Thoracic aorta (tissue), 2 donors: ENCODE results near the gene KRTAP10-2. TPM values are rescaled to one million over a fixed set of nuclear protein-coding genes. Genes with fewer than 3 reads are reported as not detected.

ENCODE experiments used
- ATAC-seq: fragments of 150-250 bp; one replicate; pipeline ENCODE4 v1.8.0; 2017; ENCODE audit warnings: low read depth; ENCODE audit not compliant: insufficient number of reproducible peaks, low FRiP score
- DNase-seq: peaks from one replicate; pipeline ENCODE4 v3.0.0-alpha.2; 2020; ENCODE audit warnings: low spot score
- H3K27ac ChIP-seq, 2 donors: fragments of 200-600 bp; sonication (generic); 1 replicate in 1 of 2; 2 replicates in 1 of 2; pipeline ENCODE4 v1.5.1; 2016; ENCODE audit warnings: mild to moderate bottlenecking in 2 of 2, moderate library complexity in 2 of 2
- H3K27me3 ChIP-seq: fragments of 200-600 bp; sonication (generic); replicated peaks from 2 replicates; pipeline ENCODE4 v1.6.0; 2016; ENCODE audit warnings: mild to moderate bottlenecking; ENCODE audit not compliant: insufficient read depth
- H3K36me3 ChIP-seq: fragments of 200-600 bp; sonication (generic); one replicate; pipeline ENCODE4 v1.5.1; 2016
- H3K4me1 ChIP-seq, 2 donors: fragments of 200-600 bp; sonication (generic); 1 replicate in 1 of 2; 2 replicates in 1 of 2; pipeline versions ENCODE4 v1.5.1 to v1.6.0; 2016; ENCODE audit warnings: low read depth in 2 of 2, mild to moderate bottlenecking in 1 of 2; ENCODE audit not compliant: control insufficient read depth in 1 of 2
- H3K4me3 ChIP-seq: fragments of 200-600 bp; sonication (generic); 2 replicates; pipeline ENCODE4 v1.5.1; 2016; ENCODE audit warnings: mild to moderate bottlenecking
- H3K9me3 ChIP-seq: fragments of 200-600 bp; sonication (generic); 2 replicates; pipeline ENCODE4 v1.5.1; 2016
- total RNA-seq, 2 donors: library from RNA; depleted of rRNA; stranded (reverse); fragments of >200 nt; gene quantifications; one replicate each; pipeline versions ENCODE4 v1.1.0 to v1.2.3, GENCODE V29; 2016
- TF ChIP-seq, protein P1 (sequence below): fragments of 200-600 bp; sonication (generic); IDR thresholded peaks from one replicate; pipeline ENCODE4 v1.5.1; 2019; ENCODE audit warnings: antibody characterized with exemption

The KRTAP10-2 gene
- total RNA-seq, 2 donors from 2014 or later = not detected

- ATAC-seq (no peak), DNase-seq (no peak)
- TF ChIP-seq, protein P1, sequence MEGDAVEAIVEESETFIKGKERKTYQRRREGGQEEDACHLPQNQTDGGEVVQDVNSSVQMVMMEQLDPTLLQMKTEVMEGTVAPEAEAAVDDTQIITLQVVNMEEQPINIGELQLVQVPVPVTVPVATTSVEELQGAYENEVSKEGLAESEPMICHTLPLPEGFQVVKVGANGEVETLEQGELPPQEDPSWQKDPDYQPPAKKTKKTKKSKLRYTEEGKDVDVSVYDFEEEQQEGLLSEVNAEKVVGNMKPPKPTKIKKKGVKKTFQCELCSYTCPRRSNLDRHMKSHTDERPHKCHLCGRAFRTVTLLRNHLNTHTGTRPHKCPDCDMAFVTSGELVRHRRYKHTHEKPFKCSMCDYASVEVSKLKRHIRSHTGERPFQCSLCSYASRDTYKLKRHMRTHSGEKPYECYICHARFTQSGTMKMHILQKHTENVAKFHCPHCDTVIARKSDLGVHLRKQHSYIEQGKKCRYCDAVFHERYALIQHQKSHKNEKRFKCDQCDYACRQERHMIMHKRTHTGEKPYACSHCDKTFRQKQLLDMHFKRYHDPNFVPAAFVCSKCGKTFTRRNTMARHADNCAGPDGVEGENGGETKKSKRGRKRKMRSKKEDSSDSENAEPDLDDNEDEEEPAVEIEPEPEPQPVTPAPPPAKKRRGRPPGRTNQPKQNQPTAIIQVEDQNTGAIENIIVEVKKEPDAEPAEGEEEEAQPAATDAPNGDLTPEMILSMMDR = no peak
- Histone ChIP-seq H3K9me3 (no peaks in the 10 kb centered on the region), H3K27ac (no peak overlapping the region), H3K27me3 (no peaks in the 10 kb centered on the region), H3K36me3 (no peaks in the 10 kb centered on the region), H3K4me3 (no peak overlapping the region), H3K4me1 (no peaks in the 10 kb centered on the region)
These were observed 23.2 kb downstream of the KRTAP10-2 start for GRCh38 chr21:44527983-44528633.

DNA sequence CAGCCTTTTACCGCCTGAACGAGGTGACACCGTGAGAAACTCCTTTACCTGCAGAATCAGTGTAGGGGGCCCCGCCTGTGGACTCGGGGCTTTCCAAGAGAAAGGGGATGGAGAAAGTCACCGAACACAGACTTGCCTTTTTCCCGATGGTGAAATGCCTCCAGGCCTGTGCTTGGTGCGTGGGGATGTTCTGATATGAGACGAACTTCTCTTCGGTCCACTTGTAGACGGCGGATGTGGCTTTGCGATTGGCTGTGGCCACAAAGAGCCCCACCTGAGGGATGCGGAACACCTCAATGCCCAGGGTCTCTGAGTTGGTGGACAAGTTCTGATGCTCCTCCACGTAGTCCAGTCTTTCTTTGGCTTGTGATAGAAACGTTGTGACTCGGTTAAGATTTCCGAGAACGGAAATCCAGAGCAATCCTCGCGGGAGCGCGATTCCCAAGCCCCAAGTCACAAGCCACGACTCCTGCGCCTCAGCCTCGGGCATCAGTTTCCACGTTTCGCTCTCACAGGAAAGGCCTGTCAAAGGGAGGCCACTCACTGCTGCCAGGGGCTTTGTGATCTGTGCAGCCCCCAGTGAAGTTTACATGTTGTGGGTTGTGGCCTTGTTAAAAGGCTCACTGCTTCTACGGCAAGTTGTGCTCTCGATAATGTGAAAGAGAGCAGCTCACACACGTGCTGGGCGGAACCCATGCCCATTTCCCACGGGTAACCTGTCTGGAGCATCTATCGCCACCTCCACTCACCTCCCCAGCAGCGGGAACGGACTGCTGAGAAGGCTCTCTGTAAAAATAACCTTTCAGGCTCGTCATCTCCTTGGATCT, 23.9 kb downstream of the KRTAP10-2 start:
- H3K9me3 ChIP-seq = no peaks in the 10 kb centered on the region
- H3K36me3 ChIP-seq = no peaks in the 10 kb centered on the region
- H3K4me3 ChIP-seq = no peak overlapping the region
- DNase-seq (no peak), ATAC-seq (no peak)
- no peak overlapping the region for H3K27ac ChIP-seq
- H3K4me1 ChIP-seq = no peaks in the 10 kb centered on the region
- H3K27me3 ChIP-seq = no peaks in the 10 kb centered on the region
- TF ChIP-seq, protein P1 = no peak

DNA sequence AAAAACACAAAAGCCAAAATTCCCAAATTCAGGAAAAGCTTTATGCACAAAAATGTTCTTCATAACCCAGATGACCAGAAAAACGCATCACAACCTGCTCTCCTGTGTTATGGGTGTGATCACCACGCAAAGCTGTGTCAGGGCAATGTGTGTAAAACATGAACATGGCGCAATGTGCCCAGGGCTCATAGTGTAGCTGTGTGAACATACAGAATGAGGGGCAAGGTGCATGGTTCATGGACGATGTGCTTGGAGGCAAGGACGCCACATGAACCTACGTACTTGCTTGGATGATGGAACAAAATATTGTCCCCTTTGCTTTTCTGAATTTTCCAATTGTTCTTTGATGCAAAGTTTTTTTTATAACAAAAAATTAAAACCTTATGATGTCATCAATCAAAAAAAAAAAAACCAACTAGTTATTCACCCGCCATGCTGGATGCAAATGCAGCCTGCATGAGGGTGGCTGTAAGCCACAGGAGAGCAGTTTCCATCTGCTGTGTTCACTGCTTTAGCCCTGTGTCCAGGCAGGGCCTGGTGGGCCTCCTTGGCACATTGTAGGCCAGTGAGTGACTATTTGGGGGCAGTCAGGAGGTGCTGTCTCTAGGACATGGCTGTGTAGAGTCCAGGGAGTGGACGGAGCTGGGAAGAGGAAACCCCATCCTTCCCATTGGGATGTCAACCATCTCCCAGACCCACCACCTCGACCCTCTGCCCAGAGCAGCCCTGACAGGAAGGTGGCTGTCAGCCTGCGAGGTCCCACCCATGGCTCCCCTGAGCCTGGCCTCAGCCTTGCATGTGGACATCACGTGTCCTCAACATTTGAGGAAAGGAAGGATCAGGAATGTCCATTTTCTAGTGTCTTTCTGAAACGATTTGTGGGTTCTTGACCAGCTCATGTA, 25.0 kb downstream of the KRTAP10-2 start:
- H3K4me3 ChIP-seq = no peak overlapping the region
- no peak overlapping the region for H3K27ac ChIP-seq
- ATAC-seq (no peak), DNase-seq (no peak)
- no peaks in the 10 kb centered on the region for H3K9me3 ChIP-seq
- TF ChIP-seq, protein P1 = no peak
- H3K36me3 ChIP-seq = no peaks in the 10 kb centered on the region
- H3K4me1 ChIP-seq = no peaks in the 10 kb centered on the region
- H3K27me3 ChIP-seq = no peaks in the 10 kb centered on the region

- Histone ChIP-seq H3K9me3 (no peaks in the 10 kb centered on the region), H3K27me3 (no peaks in the 10 kb centered on the region), H3K4me1 (no peaks in the 10 kb centered on the region), H3K27ac (no peak overlapping the region), H3K36me3 (no peaks in the 10 kb centered on the region), H3K4me3 (no peak overlapping the region)
- TF ChIP-seq, protein P1 = no peak
- DNase-seq = no peak
- no peak for ATAC-seq
These were observed 25.8 kb downstream of the KRTAP10-2 start for GRCh38 chr21:44525391-44526095.
